HL-60/S4 (cell line): ENCODE measurements around the gene RBM7.

ENCODE experiments used
- in situ Hi-C: fragments of 300-500 bp; cut with MboI; formaldehyde crosslinking; loops from 2 replicates; pipeline ENCODE4 v1.14.3; 2022; ENCODE audit warnings: low sequenced_read_pairs

The RBM7 gene

GRCh38 chr11:114447444-114447843 is 47.0 kb downstream of the RBM7 start:
- in situ Hi-C loops, result no loop called here

DNA sequence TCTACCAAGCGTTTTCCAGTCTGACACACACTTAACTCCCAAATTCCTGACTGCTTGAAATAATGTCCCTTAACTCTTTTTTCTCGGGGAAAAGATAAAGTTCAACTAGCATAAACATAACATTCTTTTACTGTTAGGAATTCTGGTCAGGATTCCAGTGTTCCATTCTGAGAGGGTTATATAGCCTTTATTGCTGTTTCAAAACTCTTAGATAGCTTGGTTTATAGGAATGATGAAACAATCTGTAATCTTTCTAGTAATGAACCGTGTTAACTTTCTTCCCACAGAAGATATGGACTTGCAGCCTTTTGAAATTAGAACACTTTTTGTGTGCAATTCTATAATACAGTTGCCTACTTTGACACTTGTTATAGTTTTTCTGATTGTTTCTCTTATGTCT is 47.4 kb downstream of the RBM7 start:
- in situ Hi-C loops, result no loop called here

GRCh38 chr11:114448749-114449482 is 48.5 kb downstream of the RBM7 start:
- in situ Hi-C loops, result no loop called here

DNA sequence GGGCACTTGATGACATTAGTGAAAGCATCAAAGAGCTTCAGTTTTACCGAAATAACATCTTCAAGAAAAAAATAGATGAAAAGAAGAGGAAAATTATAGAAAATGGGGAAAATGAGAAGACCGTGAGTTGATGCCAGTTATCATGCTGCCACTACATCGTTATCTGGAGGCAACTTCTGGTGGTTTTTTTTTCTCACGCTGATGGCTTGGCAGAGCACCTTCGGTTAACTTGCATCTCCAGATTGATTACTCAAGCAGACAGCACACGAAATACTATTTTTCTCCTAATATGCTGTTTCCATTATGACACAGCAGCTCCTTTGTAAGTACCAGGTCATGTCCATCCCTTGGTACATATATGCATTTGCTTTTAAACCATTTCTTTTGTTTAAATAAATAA is 49.4 kb downstream of the RBM7 start:
- in situ Hi-C loops, result no loop called here

- in situ Hi-C loops, result no loop called here
Observed at GRCh38 chr11:114452399-114452798, 51.9 kb downstream of the RBM7 start.
